GM18909 (cell line): ENCODE results near the gene BPIFB2.

ENCODE experiments used
- ATAC-seq: cut with Tn5 transposase; IDR thresholded peaks from one replicate; pipeline ENCODE4 v1.9.1; 2021; ENCODE audit warnings: mild to moderate bottlenecking; ENCODE audit not compliant: unreplicated experiment, poor library complexity

The BPIFB2 gene

GRCh38 chr20:32983459-32984112, 23.9 kb upstream of the BPIFB2 start:
- no peak for ATAC-seq

GRCh38 chr20:32984196-32984595, 23.3 kb upstream of the BPIFB2 start:
- ATAC-seq = no peak

- ATAC-seq = no peak
Observed at GRCh38 chr20:32984631-32985354, 22.7 kb upstream of the BPIFB2 start.

- no peak for ATAC-seq
Observed at GRCh38 chr20:32985596-32985995, 21.9 kb upstream of the BPIFB2 start.

GRCh38 chr20:32986331-32986966, 21.1 kb upstream of the BPIFB2 start:
- no peak for ATAC-seq

GRCh38 chr20:32987044-32987825, 20.3 kb upstream of the BPIFB2 start:
- no peak for ATAC-seq

- ATAC-seq = no peak
Observed at GRCh38 chr20:32988008-32988407, 19.5 kb upstream of the BPIFB2 start.

- no peak for ATAC-seq
Observed at GRCh38 chr20:32989507-32990283, 17.8 kb upstream of the BPIFB2 start.

GRCh38 chr20:32990426-32990825, 17.1 kb upstream of the BPIFB2 start:
- ATAC-seq = no peak

GRCh38 chr20:32991383-32991782, 16.1 kb upstream of the BPIFB2 start:
- ATAC-seq = no peak

GRCh38 chr20:32991792-32992641, 15.5 kb upstream of the BPIFB2 start:
- no peak for ATAC-seq

- ATAC-seq = no peak
Observed at GRCh38 chr20:32993496-32994050, 13.9 kb upstream of the BPIFB2 start.

GRCh38 chr20:32995802-32996201, 11.7 kb upstream of the BPIFB2 start:
- no peak for ATAC-seq

GRCh38 chr20:32997431-32997830, 10.1 kb upstream of the BPIFB2 start:
- ATAC-seq = no peak

GRCh38 chr20:32999603-33000250, 7.8 kb upstream of the BPIFB2 start:
- ATAC-seq = no peak

GRCh38 chr20:33000802-33001466, 6.6 kb upstream of the BPIFB2 start:
- ATAC-seq = no peak

GRCh38 chr20:33002087-33002808, 5.3 kb upstream of the BPIFB2 start:
- no peak for ATAC-seq
